H1 (cell line): Measurements from ENCODE around the gene ASTN2. TPM values are rescaled to one million over a fixed set of nuclear protein-coding genes. Genes with fewer than 3 reads are reported as not detected.
A peak's percentile ranks its signal among the peaks of the same experiment; 100 is the strongest.

Source experiments
- ATF2 ChIP-seq: IDR thresholded peaks from 2 replicates; pipeline ENCODE4 v1.6.1; 2012; ENCODE audit warnings: low read length, inconsistent platforms
- CEBPB ChIP-seq: IDR thresholded peaks from 2 replicates; pipeline ENCODE4 v1.6.1; 2012; ENCODE audit warnings: low read depth, low read length
- CTBP2 ChIP-seq: IDR thresholded peaks from 2 replicates; pipeline ENCODE4 v1.7.0; 2011; ENCODE audit warnings: borderline replicate concordance, mild to moderate bottlenecking, moderate library complexity, mixed read lengths, low read length; ENCODE audit not compliant: insufficient read depth, insufficient read length
- CTCF ChIP-seq, 3 experiments: IDR thresholded peaks; 1 replicate in 2 of 3; 2 replicates in 1 of 3; pipeline versions ENCODE4 v1.5.1 to v1.6.1; 2011; ENCODE audit warnings: low read length in 3 of 3, mild to moderate bottlenecking in 3 of 3, inconsistent platforms in 2 of 3, low read depth in 1 of 3, moderate library complexity in 1 of 3; ENCODE audit not compliant: insufficient read depth in 1 of 3; ENCODE audit errors: control extremely low read depth in 1 of 3
- EP300 ChIP-seq, 2 experiments: IDR thresholded peaks; 1 replicate in 1 of 2; 2 replicates in 1 of 2; pipeline ENCODE4 v1.6.1; 2011 to 2012; ENCODE audit warnings: low read depth in 2 of 2, low read length in 2 of 2, mild to moderate bottlenecking in 2 of 2, borderline replicate concordance in 1 of 2, inconsistent platforms in 1 of 2, moderate library complexity in 1 of 2
- GTF2F1 ChIP-seq: IDR thresholded peaks from 2 replicates; pipeline ENCODE4 v1.6.1; 2012; ENCODE audit warnings: low read depth, low read length, improper control_type of control experiment, borderline replicate concordance
- JUND ChIP-seq: IDR thresholded peaks from 2 replicates; pipeline ENCODE4 v1.6.1; 2011; ENCODE audit warnings: mild to moderate bottlenecking, improper control_type of control experiment, low read length
- RBBP5 ChIP-seq: IDR thresholded peaks from 2 replicates; pipeline ENCODE4 v1.7.1; 2012; ENCODE audit warnings: low read depth, mild to moderate bottlenecking, inconsistent platforms, low read length, moderate library complexity, borderline replicate concordance
- SAP30 ChIP-seq: fragments of 300-600 bp; sonication (generic); IDR thresholded peaks from 2 replicates; pipeline ENCODE4 v1.7.1; 2012; ENCODE audit warnings: low read length, moderate library complexity, mild to moderate bottlenecking, inconsistent platforms; ENCODE audit not compliant: insufficient read depth, insufficient replicate concordance
- YY1 ChIP-seq: IDR thresholded peaks from 2 replicates; pipeline ENCODE4 v1.6.1; 2011; ENCODE audit warnings: low read depth, mild to moderate bottlenecking, low read length
- polyA plus RNA-seq, 7 experiments: library from polyadenylated mRNA; depleted of rRNA in 3 of 7; stranded (reverse) in 5 of 7; unstranded in 2 of 7; fragments of >200 nt in 5 of 7; fragments of 200-250 nt in 2 of 7; gene quantifications; 1 replicate in 5 of 7; 2 replicates in 1 of 7; 4 replicates in 1 of 7; pipeline versions ENCODE4 v1.2.1 to v1.2.3, GENCODE V29; 2011 to 2013; ENCODE audit warnings: missing spikeins in 2 of 7, mixed read lengths in 2 of 7
- total RNA-seq: library from RNA; stranded (reverse); fragmentation: NEBNext Ultra II Directional; extraction: Animal tissue kit (Norgen Biotek cat#: 25700); gene quantifications from 2 replicates; pipeline ENCODE4 v1.2.1, GENCODE V29; 2021

Gene ASTN2
- total and polyA plus RNA-seq, 2 of the 8 experiments (the other 6 are each of a cell fraction or from before 2014, with no cell fraction given): 8.2 to 13.7 TPM

GRCh38 chr9:117114768-117115167 lies 300.1 kb downstream of the ASTN2 start (continued):
- no peak for TF ChIP-seq ATF2
- TF ChIP-seq CEBPB: no peak
- TF ChIP-seq JUND: no peak
- TF ChIP-seq YY1: peak; percentile 79
- TF ChIP-seq EP300 (IDR thresholded peaks at IDR 0.05; ENCODE audit: borderline replicate concordance in 1 of 2, low read depth in 2 of 2, low read length in 2 of 2): no peak
- no peak for TF ChIP-seq GTF2F1
- TF ChIP-seq CTBP2: no peak
- TF ChIP-seq RBBP5: no peak
- TF ChIP-seq SAP30: no peak
- TF ChIP-seq CTCF (IDR thresholded peaks at IDR 0.05; ENCODE audit: control extremely low read depth in 1 of 3, insufficient read depth in 1 of 3, low read depth in 1 of 3, low read length in 3 of 3): peak; percentile 2 to 56 (median 48)
